ENCODE data around the gene ERFL.

DNA sequence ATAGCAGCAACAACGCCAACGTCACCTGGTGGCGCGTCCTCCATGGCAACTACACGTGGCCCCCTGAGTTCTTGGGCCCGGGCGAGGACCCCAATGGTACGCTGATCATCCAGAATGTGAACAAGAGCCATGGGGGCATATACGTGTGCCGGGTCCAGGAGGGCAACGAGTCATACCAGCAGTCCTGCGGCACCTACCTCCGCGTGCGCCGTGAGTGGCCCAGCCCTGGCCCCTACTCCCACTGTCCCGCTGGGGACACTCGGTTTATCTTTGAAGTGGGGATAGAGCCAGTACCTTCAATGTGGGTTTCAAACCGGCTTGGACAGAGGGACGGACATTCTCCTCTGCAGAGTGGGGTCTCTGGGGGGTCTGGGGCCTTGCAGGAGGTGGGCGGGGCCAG lies 49.2 kb downstream of the ERFL start:
- TF ChIP-seq, protein P1, sequence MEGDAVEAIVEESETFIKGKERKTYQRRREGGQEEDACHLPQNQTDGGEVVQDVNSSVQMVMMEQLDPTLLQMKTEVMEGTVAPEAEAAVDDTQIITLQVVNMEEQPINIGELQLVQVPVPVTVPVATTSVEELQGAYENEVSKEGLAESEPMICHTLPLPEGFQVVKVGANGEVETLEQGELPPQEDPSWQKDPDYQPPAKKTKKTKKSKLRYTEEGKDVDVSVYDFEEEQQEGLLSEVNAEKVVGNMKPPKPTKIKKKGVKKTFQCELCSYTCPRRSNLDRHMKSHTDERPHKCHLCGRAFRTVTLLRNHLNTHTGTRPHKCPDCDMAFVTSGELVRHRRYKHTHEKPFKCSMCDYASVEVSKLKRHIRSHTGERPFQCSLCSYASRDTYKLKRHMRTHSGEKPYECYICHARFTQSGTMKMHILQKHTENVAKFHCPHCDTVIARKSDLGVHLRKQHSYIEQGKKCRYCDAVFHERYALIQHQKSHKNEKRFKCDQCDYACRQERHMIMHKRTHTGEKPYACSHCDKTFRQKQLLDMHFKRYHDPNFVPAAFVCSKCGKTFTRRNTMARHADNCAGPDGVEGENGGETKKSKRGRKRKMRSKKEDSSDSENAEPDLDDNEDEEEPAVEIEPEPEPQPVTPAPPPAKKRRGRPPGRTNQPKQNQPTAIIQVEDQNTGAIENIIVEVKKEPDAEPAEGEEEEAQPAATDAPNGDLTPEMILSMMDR (IDR thresholded peaks at IDR 0.05): no peak
- TF ChIP-seq POLR2AphosphoS5 (IDR thresholded peaks at IDR 0.05): no peak

Data from prostate gland (tissue), 2 donors.